WTC11 (cell line): ENCODE results near the gene C2CD4A. TPM values are rescaled to one million over a fixed set of nuclear protein-coding genes. Genes with fewer than 3 reads are reported as not detected.

Experiments
- ATAC-seq: fragments of 200-7000 bp; cut with Tn5 transposase; 2 replicates; pipeline ENCODE4 v1.10.0; 2021; ENCODE audit warnings: mild to moderate bottlenecking, moderate library complexity
- CTCF ChIA-PET: fragments of 300-600 bp; sonication (Branson Sonifier 250); formaldehyde crosslinking; loops from one replicate; lab custom pipeline; 2021; ENCODE audit warnings: antibody characterized with exemption; lab: Charles Lee
- POLR2A ChIA-PET: fragments of 350-600 bp; sonication (Branson Sonifier 250); formaldehyde crosslinking; loops from one replicate; lab custom pipeline; 2021; ENCODE audit warnings: antibody characterized with exemption; lab: Charles Lee
- DNase-seq: peaks from one replicate; pipeline ENCODE4 v3.0.0; 2021; ENCODE audit warnings: low spot score
- H3K27ac Mint-ChIP-seq: 2 replicates; pipeline ENCODE4 v1.8.0; 2021; ENCODE audit warnings: mixed read lengths
- H3K27me3 Mint-ChIP-seq: 2 replicates; pipeline ENCODE4 v1.8.0; 2021; ENCODE audit warnings: low read depth, mild to moderate bottlenecking, moderate library complexity, mixed read lengths
- H3K36me3 Mint-ChIP-seq: 2 replicates; pipeline ENCODE4 v1.8.0; 2021; ENCODE audit warnings: mixed read lengths
- H3K4me1 Mint-ChIP-seq: 2 replicates; pipeline ENCODE4 v1.8.0; 2022; ENCODE audit warnings: mixed read lengths
- H3K4me3 Mint-ChIP-seq: 2 replicates; pipeline ENCODE4 v1.8.0; 2021; ENCODE audit warnings: mild to moderate bottlenecking, moderate library complexity, mixed read lengths
- H3K9me3 Mint-ChIP-seq: 2 replicates; pipeline ENCODE4 v1.8.0; 2021; ENCODE audit warnings: mixed read lengths
- ATF1 ChIP-seq: sonication (generic); formaldehyde crosslinking; IDR thresholded peaks from 2 replicates; pipeline ENCODE4 v1.8.1; 2023; ENCODE audit warnings: mild to moderate bottlenecking, moderate library complexity, missing genetic modification reagents
- CREM ChIP-seq: sonication (generic); formaldehyde crosslinking; IDR thresholded peaks from 2 replicates; pipeline ENCODE4 v1.8.1; 2022; ENCODE audit warnings: mild to moderate bottlenecking, missing genetic modification reagents, moderate library complexity
- EMX1 ChIP-seq: fragments of 250-450 bp; sonication (Bioruptor Pico); IDR thresholded peaks from 2 replicates; pipeline ENCODE4 v1.8.0; 2021; ENCODE audit warnings: mild to moderate bottlenecking
- FOXJ3 ChIP-seq: sonication (generic); formaldehyde crosslinking; IDR thresholded peaks from 2 replicates; pipeline ENCODE4 v1.9.0; 2021; ENCODE audit warnings: missing genetic modification reagents, mild to moderate bottlenecking, borderline replicate concordance
- FOXP1 ChIP-seq: sonication (generic); formaldehyde crosslinking; IDR thresholded peaks from 2 replicates; pipeline ENCODE4 v1.8.0; 2022; ENCODE audit warnings: missing genetic modification reagents, mild to moderate bottlenecking, moderate library complexity, borderline replicate concordance
- HMGXB4 ChIP-seq: sonication (generic); formaldehyde crosslinking; IDR thresholded peaks from 2 replicates; pipeline ENCODE4 v1.8.1; 2023; ENCODE audit warnings: mild to moderate bottlenecking, moderate library complexity, missing genetic modification reagents
- IRF2 ChIP-seq: sonication (generic); formaldehyde crosslinking; IDR thresholded peaks from 2 replicates; pipeline ENCODE4 v1.8.0; 2022; ENCODE audit warnings: low read depth, missing genetic modification reagents, borderline replicate concordance
- JAZF1 ChIP-seq: fragments of 250-450 bp; sonication (Bioruptor Pico); IDR thresholded peaks from 2 replicates; pipeline ENCODE4 v1.9.0; 2021; ENCODE audit warnings: moderate library complexity, mild to moderate bottlenecking, inconsistent platforms
- KAT7 ChIP-seq: sonication (generic); formaldehyde crosslinking; IDR thresholded peaks from 2 replicates; pipeline ENCODE4 v1.8.1; 2023; ENCODE audit warnings: missing genetic modification reagents, mild to moderate bottlenecking, borderline replicate concordance
- NR3C1 ChIP-seq: sonication (generic); formaldehyde crosslinking; conservative IDR thresholded peaks from 2 replicates; pipeline ENCODE4 v1.8.1; 2023; ENCODE audit warnings: low read depth, mild to moderate bottlenecking, missing genetic modification reagents
- RELA ChIP-seq: sonication (generic); formaldehyde crosslinking; IDR thresholded peaks from 2 replicates; pipeline ENCODE4 v1.8.1; 2022; ENCODE audit warnings: missing genetic modification reagents, mild to moderate bottlenecking, borderline replicate concordance
- TEAD1 ChIP-seq: sonication (generic); formaldehyde crosslinking; IDR thresholded peaks from 2 replicates; pipeline ENCODE4 v1.8.0; 2022; ENCODE audit warnings: mild to moderate bottlenecking, missing genetic modification reagents
- TEAD4 ChIP-seq: sonication (generic); formaldehyde crosslinking; IDR thresholded peaks from 2 replicates; pipeline ENCODE4 v1.8.0; 2022; ENCODE audit warnings: mild to moderate bottlenecking, missing genetic modification reagents
- TP53 ChIP-seq: sonication (generic); formaldehyde crosslinking; IDR thresholded peaks from 2 replicates; pipeline ENCODE4 v1.8.1; 2023; ENCODE audit warnings: mild to moderate bottlenecking, missing genetic modification reagents
- ZBTB43 ChIP-seq: sonication (generic); formaldehyde crosslinking; IDR thresholded peaks from 2 replicates; pipeline ENCODE4 v1.8.1; 2023; ENCODE audit warnings: mild to moderate bottlenecking, missing genetic modification reagents
- ZNF423 ChIP-seq: fragments of 250-450 bp; sonication (Bioruptor Pico); IDR thresholded peaks from 2 replicates; pipeline ENCODE4 v2.1.2; 2022; ENCODE audit warnings: mild to moderate bottlenecking, moderate library complexity
- total RNA-seq: library from RNA; stranded (reverse); gene quantifications from 3 replicates; pipeline ENCODE4 v1.2.3, GENCODE V29; 2021
- TF ChIP-seq, protein P1 (sequence below): sonication (generic); formaldehyde crosslinking; IDR thresholded peaks from 2 replicates; pipeline ENCODE4 v1.8.0; 2023; ENCODE audit warnings: missing genetic modification reagents
- TF ChIP-seq, protein P2 (sequence below): sonication (generic); formaldehyde crosslinking; IDR thresholded peaks from 2 replicates; pipeline ENCODE4 v1.8.0; 2022; ENCODE audit warnings: mild to moderate bottlenecking, missing genetic modification reagents
- TF ChIP-seq, protein P3 (sequence below): sonication (generic); formaldehyde crosslinking; IDR thresholded peaks from 2 replicates; pipeline ENCODE4 v1.8.1; 2022; ENCODE audit warnings: mild to moderate bottlenecking, missing genetic modification reagents, moderate library complexity, borderline replicate concordance
- TF ChIP-seq, protein P4 (sequence below): sonication (generic); formaldehyde crosslinking; IDR thresholded peaks from 2 replicates; pipeline ENCODE4 v1.8.1; 2022; ENCODE audit warnings: mild to moderate bottlenecking, moderate library complexity, missing genetic modification reagents
- TF ChIP-seq, protein P5 (sequence below): sonication (generic); formaldehyde crosslinking; IDR thresholded peaks from 2 replicates; pipeline ENCODE4 v1.8.0; 2023; ENCODE audit warnings: mild to moderate bottlenecking, missing genetic modification reagents

The C2CD4A gene
- total RNA-seq, 1 experiment from 2014 or later: 0.42 TPM

DNA sequence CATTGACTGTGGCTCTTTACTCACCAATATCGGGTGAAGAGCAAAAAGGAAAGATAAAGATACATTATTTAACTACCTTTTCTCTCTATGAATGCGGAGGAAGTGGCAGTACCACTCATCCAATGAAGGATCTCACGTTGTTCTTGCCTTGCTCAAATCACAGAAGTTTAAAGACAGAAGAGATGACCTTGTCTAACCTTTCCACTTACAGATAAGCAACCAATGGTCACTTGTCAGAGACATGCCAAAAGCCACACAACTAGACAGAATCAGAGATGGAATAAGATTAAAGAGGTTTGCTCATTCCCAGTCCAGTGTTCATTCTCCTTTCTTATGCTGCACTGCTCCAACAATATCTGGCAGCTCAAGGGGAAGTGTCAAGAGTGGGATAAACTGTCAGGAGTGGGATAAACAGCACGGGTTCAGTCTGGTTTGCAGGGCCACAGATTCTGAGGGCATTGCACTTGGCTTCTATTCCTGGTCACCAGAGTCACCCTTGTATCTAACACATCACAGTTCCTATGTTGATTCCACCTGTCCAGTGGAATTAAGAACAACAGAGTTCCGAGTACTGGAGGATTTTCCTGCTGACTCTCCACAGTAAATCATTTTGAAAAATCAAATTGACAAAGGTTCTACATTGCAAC is 13.2 kb upstream of the C2CD4A start:
- POLR2A ChIA-PET: no interaction called here
- no peak for ATAC-seq
- CTCF ChIA-PET: no interaction called here
- no peak overlapping the region for H3K27ac Mint-ChIP-seq
- H3K27me3 Mint-ChIP-seq: no peaks in the 10 kb centered on the region
- H3K4me1 Mint-ChIP-seq: peaks cover 8% of the 10 kb centered on the region; the same call in 1 of the 2 replicates
- TF ChIP-seq ZBTB43 (no peak), NR3C1 (no peak), HMGXB4 (CRISPR knock-in tag) (no peak), FOXJ3 (no peak), JAZF1 (no peak), IRF2 (CRISPR knock-in tag) (no peak), TEAD1 (CRISPR knock-in tag) (no peak), ZNF423 (CRISPR knock-in tag) (no peak), ATF1 (CRISPR knock-in tag) (no peak), EMX1 (CRISPR knock-in tag) (no peak), RELA (CRISPR knock-in tag) (no peak)
- TF ChIP-seq, protein P1, sequence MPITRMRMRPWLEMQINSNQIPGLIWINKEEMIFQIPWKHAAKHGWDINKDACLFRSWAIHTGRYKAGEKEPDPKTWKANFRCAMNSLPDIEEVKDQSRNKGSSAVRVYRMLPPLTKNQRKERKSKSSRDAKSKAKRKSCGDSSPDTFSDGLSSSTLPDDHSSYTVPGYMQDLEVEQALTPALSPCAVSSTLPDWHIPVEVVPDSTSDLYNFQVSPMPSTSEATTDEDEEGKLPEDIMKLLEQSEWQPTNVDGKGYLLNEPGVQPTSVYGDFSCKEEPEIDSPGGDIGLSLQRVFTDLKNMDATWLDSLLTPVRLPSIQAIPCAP: no peak
- TF ChIP-seq, protein P2, sequence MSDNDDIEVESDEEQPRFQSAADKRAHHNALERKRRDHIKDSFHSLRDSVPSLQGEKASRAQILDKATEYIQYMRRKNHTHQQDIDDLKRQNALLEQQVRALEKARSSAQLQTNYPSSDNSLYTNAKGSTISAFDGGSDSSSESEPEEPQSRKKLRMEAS: no peak
- TF ChIP-seq, protein P3, sequence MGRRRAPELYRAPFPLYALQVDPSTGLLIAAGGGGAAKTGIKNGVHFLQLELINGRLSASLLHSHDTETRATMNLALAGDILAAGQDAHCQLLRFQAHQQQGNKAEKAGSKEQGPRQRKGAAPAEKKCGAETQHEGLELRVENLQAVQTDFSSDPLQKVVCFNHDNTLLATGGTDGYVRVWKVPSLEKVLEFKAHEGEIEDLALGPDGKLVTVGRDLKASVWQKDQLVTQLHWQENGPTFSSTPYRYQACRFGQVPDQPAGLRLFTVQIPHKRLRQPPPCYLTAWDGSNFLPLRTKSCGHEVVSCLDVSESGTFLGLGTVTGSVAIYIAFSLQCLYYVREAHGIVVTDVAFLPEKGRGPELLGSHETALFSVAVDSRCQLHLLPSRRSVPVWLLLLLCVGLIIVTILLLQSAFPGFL: no peak
- H3K9me3 Mint-ChIP-seq: 0 out of 2 replicates have a peak, but pooled peaks cover 6% of the 10 kb centered on the region
- H3K4me3 Mint-ChIP-seq: no peak overlapping the region
- DNase-seq: no peak
- peaks cover 3% of the 10 kb centered on the region for H3K36me3 Mint-ChIP-seq

- H3K27me3 Mint-ChIP-seq: peaks cover 7% of the 10 kb centered on the region
- ChIA-PET POLR2A (no interaction called here), CTCF (no interaction called here)
- peaks cover 11% of the 10 kb centered on the region; the same call in 1 of the 2 replicates for H3K4me1 Mint-ChIP-seq
- no peak overlapping the region for H3K4me3 Mint-ChIP-seq
- no peak for DNase-seq
- 0 out of 2 replicates have a peak, but pooled peaks cover 2% of the 10 kb centered on the region for H3K9me3 Mint-ChIP-seq
- no peak for ATAC-seq
- TF ChIP-seq FOXP1 (CRISPR knock-in tag) (no peak), TEAD4 (CRISPR knock-in tag) (no peak), ATF1 (CRISPR knock-in tag) (no peak), TP53 (CRISPR knock-in tag) (no peak), CREM (no peak), KAT7 (CRISPR knock-in tag) (no peak)
- TF ChIP-seq, protein P4, sequence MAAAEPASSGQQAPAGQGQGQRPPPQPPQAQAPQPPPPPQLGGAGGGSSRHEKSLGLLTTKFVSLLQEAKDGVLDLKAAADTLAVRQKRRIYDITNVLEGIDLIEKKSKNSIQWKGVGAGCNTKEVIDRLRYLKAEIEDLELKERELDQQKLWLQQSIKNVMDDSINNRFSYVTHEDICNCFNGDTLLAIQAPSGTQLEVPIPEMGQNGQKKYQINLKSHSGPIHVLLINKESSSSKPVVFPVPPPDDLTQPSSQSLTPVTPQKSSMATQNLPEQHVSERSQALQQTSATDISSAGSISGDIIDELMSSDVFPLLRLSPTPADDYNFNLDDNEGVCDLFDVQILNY (CRISPR knock-in tag): no peak
- TF ChIP-seq, protein P5, sequence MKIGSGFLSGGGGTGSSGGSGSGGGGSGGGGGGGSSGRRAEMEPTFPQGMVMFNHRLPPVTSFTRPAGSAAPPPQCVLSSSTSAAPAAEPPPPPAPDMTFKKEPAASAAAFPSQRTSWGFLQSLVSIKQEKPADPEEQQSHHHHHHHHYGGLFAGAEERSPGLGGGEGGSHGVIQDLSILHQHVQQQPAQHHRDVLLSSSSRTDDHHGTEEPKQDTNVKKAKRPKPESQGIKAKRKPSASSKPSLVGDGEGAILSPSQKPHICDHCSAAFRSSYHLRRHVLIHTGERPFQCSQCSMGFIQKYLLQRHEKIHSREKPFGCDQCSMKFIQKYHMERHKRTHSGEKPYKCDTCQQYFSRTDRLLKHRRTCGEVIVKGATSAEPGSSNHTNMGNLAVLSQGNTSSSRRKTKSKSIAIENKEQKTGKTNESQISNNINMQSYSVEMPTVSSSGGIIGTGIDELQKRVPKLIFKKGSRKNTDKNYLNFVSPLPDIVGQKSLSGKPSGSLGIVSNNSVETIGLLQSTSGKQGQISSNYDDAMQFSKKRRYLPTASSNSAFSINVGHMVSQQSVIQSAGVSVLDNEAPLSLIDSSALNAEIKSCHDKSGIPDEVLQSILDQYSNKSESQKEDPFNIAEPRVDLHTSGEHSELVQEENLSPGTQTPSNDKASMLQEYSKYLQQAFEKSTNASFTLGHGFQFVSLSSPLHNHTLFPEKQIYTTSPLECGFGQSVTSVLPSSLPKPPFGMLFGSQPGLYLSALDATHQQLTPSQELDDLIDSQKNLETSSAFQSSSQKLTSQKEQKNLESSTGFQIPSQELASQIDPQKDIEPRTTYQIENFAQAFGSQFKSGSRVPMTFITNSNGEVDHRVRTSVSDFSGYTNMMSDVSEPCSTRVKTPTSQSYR: no peak
- TF ChIP-seq, protein P1: no peak
- H3K36me3 Mint-ChIP-seq: no peaks in the 10 kb centered on the region
- H3K27ac Mint-ChIP-seq: no peak overlapping the region
These were observed 11.8 kb upstream of the C2CD4A start for GRCh38 chr15:62054979-62055378.
